Neural cell (in vitro differentiated cells): ENCODE results near the gene KRTAP10-9.
"Not testable (repeated sequence)": the region's sequence is repeated elsewhere in the genome, so short reads cannot be mapped to it uniquely, and the experiment has no call there.

Experiments
- EP300 ChIP-seq: fragments of 450-650 bp; conservative IDR thresholded peaks from 2 replicates; pipeline ENCODE4 v1.6.1; 2014; ENCODE audit warnings: antibody characterized with exemption, mild to moderate bottlenecking, moderate library complexity; ENCODE audit not compliant: poor library complexity, severe bottlenecking
- EZH2 ChIP-seq: fragments of 200-600, 300-800 bp; shearing (Covaris generic), sonication (generic); IDR thresholded peaks from 2 replicates; pipeline ENCODE4 v1.6.1; 2014; ENCODE audit warnings: antibody characterized with exemption, low read length, borderline replicate concordance, mild to moderate bottlenecking; ENCODE audit not compliant: insufficient read depth, poor library complexity, severe bottlenecking
- POLR2AphosphoS5 ChIP-seq: IDR thresholded peaks from 2 replicates; pipeline ENCODE4 v1.6.1; 2012
- TAF1 ChIP-seq: IDR thresholded peaks from 2 replicates; pipeline ENCODE4 v1.6.1; 2012; ENCODE audit warnings: low read depth
- TF ChIP-seq, protein P1 (sequence below): fragments of 450-650 bp; IDR thresholded peaks from 2 replicates; pipeline ENCODE4 v1.5.1; 2014; ENCODE audit warnings: antibody characterized with exemption, mild to moderate bottlenecking, moderate library complexity; ENCODE audit not compliant: poor library complexity, severe bottlenecking

DNA sequence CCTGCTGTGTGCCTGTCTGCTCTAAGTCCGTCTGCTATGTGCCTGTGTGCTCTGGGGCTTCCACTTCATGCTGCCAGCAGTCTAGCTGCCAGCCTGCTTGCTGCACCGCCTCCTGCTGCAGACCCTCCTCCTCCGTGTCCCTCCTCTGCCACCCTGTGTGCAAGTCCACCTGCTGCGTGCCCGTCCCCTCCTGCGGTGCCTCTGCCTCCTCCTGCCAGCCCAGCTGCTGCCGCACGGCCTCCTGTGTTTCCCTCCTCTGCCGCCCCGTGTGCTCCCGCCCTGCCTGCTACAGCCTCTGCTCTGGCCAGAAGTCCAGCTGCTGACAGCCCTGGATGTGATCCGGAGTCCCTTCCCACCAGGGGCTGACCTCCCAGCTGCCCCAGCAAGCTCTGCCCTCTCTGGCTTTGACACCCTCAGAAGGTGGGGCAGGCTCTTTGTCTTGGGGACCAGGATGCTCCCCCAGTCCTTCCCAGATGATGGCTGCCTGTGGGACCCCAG lies 11.0 kb downstream of the KRTAP10-9 start:
- TF ChIP-seq, protein P1, sequence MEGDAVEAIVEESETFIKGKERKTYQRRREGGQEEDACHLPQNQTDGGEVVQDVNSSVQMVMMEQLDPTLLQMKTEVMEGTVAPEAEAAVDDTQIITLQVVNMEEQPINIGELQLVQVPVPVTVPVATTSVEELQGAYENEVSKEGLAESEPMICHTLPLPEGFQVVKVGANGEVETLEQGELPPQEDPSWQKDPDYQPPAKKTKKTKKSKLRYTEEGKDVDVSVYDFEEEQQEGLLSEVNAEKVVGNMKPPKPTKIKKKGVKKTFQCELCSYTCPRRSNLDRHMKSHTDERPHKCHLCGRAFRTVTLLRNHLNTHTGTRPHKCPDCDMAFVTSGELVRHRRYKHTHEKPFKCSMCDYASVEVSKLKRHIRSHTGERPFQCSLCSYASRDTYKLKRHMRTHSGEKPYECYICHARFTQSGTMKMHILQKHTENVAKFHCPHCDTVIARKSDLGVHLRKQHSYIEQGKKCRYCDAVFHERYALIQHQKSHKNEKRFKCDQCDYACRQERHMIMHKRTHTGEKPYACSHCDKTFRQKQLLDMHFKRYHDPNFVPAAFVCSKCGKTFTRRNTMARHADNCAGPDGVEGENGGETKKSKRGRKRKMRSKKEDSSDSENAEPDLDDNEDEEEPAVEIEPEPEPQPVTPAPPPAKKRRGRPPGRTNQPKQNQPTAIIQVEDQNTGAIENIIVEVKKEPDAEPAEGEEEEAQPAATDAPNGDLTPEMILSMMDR, result not testable (repeated sequence)
- not testable (repeated sequence) for TF ChIP-seq POLR2AphosphoS5, TAF1, EZH2, EP300
